ENCODE results near the gene MAST4.

Gene MAST4

GRCh38 chr5:66923457-66923856 lies 327.3 kb downstream of the MAST4 start:
- DNase-seq = no peak

GRCh38 chr5:66923922-66924321 lies 327.7 kb downstream of the MAST4 start:
- DNase-seq = no peak

GRCh38 chr5:66927140-66927539 lies 330.9 kb downstream of the MAST4 start:
- no peak for DNase-seq

GRCh38 chr5:66929281-66929680 lies 333.1 kb downstream of the MAST4 start:
- no peak for DNase-seq

- no peak for DNase-seq
These were observed 333.8 kb downstream of the MAST4 start for GRCh38 chr5:66929995-66930394.

- no peak for DNase-seq
These were observed 335.5 kb downstream of the MAST4 start for GRCh38 chr5:66931651-66932050.

DNA sequence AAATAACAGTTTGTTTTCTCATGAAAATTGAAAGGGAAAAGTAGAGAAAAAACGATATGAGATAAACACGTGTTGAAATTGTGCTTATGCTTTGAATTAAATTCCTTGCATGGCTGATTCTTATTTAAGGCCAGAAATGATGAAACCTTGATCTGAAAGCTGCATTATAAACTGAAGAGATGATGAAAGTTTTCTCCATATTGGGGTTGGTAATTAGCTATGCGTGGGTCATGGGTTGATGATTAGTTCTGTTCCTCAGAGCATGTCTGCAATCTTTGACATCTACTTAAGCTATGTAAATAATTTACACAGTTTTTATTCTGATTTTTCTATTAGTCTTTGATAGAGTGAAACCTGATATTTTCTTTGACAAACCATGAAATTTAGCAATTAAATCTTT lies 336.3 kb downstream of the MAST4 start:
- DNase-seq = no peak

- no peak for DNase-seq
These were observed 336.9 kb downstream of the MAST4 start for GRCh38 chr5:66933066-66933465.

- DNase-seq = no peak
These were observed 342.9 kb downstream of the MAST4 start for GRCh38 chr5:66939094-66939493.

DNA sequence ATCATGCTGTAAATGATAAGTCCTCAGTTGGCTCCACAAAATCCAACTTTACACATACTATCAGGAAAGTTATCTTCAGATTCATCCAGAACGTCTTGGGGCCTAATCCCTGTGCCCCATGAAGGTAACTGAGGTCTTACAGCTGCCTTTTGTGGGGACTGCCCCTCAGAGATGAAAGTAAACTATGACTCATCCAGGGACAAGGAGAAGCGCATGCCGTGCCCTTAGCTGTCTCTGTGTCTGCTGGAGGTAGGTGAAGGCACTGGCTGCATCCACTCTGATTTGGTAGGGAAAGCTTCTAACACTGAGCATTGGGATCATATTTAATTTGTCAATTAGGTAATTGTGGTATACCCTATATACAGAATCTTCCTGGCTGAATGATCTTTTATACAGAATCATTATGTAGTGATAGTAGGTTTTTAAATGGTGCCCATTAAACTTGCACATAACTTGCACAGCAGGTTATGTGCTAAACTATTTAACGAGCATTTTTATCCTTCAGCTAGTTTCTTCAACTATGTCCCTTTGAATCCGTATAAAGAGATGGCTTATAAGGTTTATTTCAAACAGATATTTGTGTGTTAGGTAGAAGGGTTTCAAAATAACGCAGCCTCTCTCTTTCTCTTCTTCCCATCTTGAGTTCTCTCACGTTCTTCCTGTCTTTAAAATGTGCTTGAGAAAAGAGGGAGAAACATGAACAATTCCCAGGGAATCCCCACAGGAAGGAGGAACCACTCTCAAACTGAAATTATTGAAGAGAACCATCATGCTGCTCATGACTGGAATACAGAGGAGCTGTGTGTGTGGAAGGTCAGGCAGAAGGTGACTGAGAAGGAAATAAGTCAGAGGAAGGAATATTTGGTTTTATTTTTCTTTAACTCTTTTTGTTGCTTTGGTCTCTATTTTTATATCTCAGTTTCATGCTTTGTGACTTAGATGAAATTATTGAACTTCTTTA lies 349.5 kb downstream of the MAST4 start:
- DNase-seq = no peak

DNA sequence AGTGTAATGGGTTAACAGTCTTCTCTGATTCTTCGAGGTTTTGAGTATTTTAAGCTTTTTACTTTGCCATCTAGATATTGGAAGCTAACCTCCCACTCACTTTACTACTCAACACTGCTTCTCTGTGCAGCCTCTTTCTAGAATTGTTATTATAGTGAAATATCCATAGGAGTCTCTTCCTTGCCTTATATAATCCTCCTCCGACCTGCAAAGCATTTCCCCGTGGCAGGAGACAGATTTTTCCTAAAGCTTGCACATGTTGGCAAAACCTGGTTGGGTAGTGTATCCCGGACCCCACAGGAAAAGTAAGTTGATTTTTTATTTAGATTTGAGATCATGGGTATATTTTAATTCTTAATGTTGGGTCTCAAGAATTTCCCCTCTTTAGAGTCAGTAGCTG lies 351.3 kb downstream of the MAST4 start:
- no peak for DNase-seq

GRCh38 chr5:66949066-66949465 lies 352.9 kb downstream of the MAST4 start:
- DNase-seq = no peak

- no peak for DNase-seq
These were observed 356.0 kb downstream of the MAST4 start for GRCh38 chr5:66952153-66952552.

DNA sequence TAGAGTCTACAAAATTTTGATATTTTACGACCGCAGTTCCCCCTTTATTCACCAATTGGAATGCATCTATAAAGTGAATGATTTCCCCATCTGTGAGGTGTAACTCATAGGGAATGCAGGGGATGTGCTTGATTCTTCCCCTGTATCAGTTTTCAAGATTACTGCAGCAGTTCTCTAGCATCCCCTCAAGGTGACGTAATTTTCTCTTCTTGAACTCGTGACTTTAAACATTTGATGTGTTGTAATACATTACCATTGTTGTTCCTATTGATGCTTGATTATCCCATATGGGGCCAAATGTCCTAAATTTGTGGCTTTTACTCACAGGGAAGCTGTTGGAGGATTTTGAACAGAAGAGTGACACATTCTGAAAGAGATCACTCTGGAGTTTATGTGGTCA lies 360.2 kb downstream of the MAST4 start:
- DNase-seq = no peak

DNA sequence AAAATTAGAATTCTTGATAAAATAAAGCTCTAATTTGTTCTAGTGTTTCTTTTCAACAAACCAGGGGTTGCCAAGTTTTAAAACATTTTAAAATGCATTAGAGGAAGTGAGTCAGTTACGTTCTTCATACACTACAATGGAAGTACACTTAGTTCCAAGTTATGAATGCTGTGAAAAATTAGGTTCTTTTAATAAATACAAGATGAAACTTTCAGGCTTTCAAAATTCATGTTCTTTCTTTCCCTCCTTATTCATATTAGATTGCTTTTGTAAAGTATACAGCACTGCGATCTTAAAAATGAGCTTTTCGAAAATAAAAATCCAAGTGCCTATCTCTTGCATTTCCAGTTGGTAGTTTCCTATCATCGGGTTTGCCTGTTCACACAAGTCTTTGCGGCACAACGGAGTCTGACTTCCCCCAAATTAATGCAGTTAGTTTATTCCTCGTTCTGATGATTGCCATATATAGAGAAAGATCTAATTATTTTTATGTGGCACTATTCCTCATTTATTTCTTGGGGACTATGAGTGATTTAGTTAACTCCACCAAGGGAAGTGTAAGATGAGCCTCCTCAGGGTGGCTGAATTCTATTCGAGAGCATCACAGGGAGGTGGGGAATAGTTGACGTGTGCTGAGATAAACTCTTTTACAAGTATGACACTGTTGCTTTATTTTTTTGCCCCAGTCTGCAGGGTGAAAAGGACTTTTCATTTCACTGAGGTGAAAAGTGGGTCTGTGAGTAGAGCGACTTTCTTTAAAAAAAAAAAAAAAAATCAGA lies 362.2 kb downstream of the MAST4 start:
- DNase-seq = no peak

- DNase-seq = no peak
These were observed 362.9 kb downstream of the MAST4 start for GRCh38 chr5:66958980-66959641.

DNA sequence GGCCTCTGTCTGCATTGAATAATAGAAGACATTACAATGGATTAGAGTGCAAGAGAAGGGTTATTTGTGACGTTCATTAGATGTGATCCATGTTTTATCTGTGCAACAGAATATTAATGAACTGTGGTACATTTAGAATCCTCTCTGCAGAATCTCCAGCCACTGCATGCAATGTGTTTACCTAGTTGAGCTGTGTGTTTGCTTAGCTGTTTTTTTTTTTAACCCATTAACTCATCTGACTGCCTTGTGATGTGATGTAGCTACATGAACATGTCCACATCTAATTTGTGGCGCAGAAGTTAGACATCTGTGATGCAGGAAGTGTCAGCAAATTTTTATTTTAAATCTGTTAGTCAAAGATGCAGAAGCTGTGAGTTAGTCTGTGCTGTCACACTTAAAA lies 363.5 kb downstream of the MAST4 start:
- no peak for DNase-seq

GRCh38 chr5:66960369-66961137 lies 364.4 kb downstream of the MAST4 start:
- DNase-seq = no peak

DNA sequence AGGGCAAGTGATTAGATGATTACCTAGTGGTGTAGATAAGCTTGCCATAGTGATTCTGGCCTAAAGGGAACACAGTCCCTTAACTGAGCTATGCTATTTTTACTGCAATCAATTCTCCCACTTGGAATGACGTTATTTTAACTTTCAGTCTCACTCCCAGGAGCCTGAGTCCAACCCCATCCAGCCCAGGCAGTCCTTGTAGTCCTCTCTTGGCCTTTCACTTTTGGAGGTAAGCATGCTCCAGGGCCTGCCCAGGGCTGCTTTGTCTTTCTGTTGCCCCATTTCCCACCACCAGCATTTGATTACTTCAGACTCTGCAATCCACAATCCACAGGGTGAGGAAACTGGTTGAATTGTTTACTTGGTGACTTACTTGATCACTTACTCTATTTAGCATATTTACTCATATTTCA lies 367.4 kb downstream of the MAST4 start:
- no peak for DNase-seq

DNA sequence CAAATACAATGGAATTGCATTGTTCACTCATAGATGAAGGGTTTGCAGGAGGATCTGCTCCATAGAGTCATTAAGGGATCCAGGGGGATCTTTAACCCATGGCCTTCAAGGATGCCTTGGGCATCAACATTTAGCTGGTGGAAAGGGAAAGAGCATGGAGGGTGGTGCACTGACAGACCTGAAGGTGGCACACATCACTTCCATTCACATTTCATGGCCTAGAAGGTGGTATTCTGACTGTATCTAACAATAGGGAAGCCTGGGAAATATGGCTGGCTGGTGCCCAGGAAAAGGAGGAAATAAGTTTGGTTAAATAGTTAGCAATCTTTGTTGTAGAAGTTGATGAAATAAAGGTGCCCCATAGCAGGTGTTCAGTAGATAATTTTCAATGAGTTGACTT lies 370.2 kb downstream of the MAST4 start:
- no peak for DNase-seq

GRCh38 chr5:66967102-66967501 lies 370.9 kb downstream of the MAST4 start:
- DNase-seq = no peak

DNA sequence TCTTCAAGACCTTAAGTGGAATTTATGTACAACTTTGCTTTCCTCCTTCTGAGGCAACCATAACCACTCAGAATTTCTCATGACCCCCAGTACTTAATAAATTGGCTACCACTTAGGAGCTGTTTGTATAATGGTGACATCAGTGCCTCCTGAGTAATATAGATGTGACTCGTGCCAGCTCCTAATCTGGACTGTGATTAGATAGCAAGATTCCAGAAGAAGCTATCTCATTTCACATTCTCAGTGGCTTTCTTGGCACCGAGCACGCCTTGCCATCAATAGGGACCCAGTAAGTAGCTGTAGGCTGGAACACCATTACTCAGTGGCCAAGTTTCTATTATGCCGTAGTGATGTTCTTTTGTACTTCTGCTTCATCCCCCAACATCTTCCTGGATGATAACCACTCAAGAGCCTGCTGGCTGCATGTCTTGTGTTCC lies 371.7 kb downstream of the MAST4 start:
- no peak for DNase-seq

GRCh38 chr5:66969484-66969883 lies 373.3 kb downstream of the MAST4 start:
- DNase-seq = no peak
